ENCODE results near the gene CD68. TPM values are rescaled to one million over a fixed set of nuclear protein-coding genes. Genes with fewer than 3 reads are reported as not detected.
A peak's percentile ranks its signal among the peaks of the same experiment; 100 is the strongest.
"Not testable (repeated sequence)": the region's sequence is repeated elsewhere in the genome, so short reads cannot be mapped to it uniquely, and the experiment has no call there.

CD68 gene
- total RNA-seq, 2 donors from 2014 or later = 4.3 to 14.8 TPM

DNA sequence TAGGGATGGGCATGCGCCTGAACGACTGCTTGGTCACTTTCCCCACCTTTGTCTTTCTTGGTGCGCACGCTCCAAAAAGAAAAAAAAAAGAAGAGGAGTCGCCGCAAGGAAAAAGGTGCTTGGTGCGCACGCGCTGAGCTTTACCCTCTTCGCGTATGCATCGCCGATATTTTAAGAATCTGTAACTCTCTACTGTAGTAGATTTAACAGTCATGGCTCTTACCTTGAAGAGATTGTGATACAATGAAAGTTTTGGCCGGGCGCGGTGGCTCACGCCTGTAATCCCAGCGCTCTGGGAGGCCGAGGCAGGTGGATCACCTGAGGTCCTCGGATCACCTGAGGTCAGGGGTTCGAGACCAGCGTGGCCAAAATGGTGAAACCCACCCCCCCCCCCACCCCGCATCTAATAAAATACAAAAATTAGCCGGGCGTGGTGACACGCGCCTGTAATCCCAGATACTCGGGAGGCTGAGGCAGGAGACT is 35.9 kb downstream of the CD68 start:
- Histone ChIP-seq H3K4me1 (peaks cover 34% of the 10 kb centered on the region), H3K9me3 (no peaks in the 10 kb centered on the region), H3K27me3 (no peaks in the 10 kb centered on the region), H3K36me3 (replicated peaks in 1 of 2; ENCODE audit: insufficient read depth in 1 of 2, low read depth in 2 of 2) (no peaks in the 10 kb centered on the region), H3K27ac (peak overlapping the region; percentile 87 to 95 (median 92)), H3K4me3 (peak overlapping the region in 1 of 2 donors; percentile 14)
- peak in 1 of 3 donors; percentile 28 for TF ChIP-seq POLR2A (IDR thresholded peaks at IDR 0.05)
- TF ChIP-seq, protein P1, sequence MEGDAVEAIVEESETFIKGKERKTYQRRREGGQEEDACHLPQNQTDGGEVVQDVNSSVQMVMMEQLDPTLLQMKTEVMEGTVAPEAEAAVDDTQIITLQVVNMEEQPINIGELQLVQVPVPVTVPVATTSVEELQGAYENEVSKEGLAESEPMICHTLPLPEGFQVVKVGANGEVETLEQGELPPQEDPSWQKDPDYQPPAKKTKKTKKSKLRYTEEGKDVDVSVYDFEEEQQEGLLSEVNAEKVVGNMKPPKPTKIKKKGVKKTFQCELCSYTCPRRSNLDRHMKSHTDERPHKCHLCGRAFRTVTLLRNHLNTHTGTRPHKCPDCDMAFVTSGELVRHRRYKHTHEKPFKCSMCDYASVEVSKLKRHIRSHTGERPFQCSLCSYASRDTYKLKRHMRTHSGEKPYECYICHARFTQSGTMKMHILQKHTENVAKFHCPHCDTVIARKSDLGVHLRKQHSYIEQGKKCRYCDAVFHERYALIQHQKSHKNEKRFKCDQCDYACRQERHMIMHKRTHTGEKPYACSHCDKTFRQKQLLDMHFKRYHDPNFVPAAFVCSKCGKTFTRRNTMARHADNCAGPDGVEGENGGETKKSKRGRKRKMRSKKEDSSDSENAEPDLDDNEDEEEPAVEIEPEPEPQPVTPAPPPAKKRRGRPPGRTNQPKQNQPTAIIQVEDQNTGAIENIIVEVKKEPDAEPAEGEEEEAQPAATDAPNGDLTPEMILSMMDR (IDR thresholded peaks at IDR 0.05) = no peak
- 4 to 5% methylated on average over 27 of the region's 28 CpGs for WGBS, 2 donors
- no peak for DNase-seq
- ATAC-seq = no peak
- intact Hi-C loops (cut with DNase I) = no loop called here

DNA sequence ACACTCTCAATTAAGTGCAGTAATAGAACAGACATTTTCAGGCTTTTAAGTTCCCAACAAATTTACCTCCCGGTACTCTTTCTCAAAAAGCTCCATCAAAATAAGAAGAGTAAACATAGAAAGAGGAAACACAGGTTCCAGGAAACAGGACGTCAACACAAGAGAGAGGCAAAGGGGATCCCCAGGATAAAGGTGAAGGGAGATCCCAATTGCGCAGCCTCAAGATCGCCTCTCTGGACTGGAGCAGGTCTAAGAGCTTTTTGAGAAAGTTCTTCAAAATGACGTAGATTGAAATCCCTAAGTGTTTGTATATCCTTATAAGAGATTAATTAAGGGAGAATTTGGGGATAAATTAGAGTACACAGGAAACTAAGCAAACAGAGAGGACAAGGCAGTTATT is 39.2 kb downstream of the CD68 start:
- no peaks in the 10 kb centered on the region for H3K27me3 ChIP-seq
- no peak for TF ChIP-seq POLR2A (IDR thresholded peaks at IDR 0.05)
- TF ChIP-seq, protein P1 (IDR thresholded peaks at IDR 0.05) = no peak
- ATAC-seq (no peak), DNase-seq (no peak)
- no peak overlapping the region for H3K4me3 ChIP-seq
- H3K27ac ChIP-seq = no peak overlapping the region
- H3K4me1 ChIP-seq = peaks cover 4% of the 10 kb centered on the region
- intact Hi-C loops (cut with DNase I) = no loop called here
- 70 to 72% methylated on average over 5 of the region's 5 CpGs for WGBS, 2 donors
- H3K9me3 ChIP-seq = no peaks in the 10 kb centered on the region
- no peaks in the 10 kb centered on the region for H3K36me3 ChIP-seq (replicated peaks in 1 of 2; ENCODE audit: insufficient read depth in 1 of 2, low read depth in 2 of 2)

DNA sequence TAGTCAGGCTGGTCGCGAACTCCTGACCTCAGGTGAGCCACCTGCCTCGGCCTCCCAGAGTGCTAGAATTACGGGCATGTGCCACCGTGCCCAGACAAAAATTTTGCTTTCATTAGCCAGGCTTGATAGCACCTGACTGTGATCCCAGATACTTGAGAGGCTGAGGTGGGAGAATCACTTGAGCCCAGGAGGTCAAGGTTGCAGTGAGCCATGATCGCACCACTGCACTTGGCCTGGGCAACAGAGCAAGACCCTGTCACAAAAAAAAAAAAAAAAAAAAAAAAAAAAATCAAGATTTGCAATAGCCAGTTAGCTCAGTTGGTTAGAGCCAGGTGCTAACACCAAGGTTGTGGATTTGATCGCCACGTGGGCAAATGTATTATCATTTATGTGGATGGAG is 41.4 kb downstream of the CD68 start:
- Histone ChIP-seq H3K4me1 (peaks cover 3% of the 10 kb centered on the region), H3K9me3 (no peaks in the 10 kb centered on the region), H3K27me3 (no peaks in the 10 kb centered on the region), H3K4me3 (no peak overlapping the region), H3K27ac (no peak overlapping the region), H3K36me3 (replicated peaks in 1 of 2; ENCODE audit: insufficient read depth in 1 of 2, low read depth in 2 of 2) (no peaks in the 10 kb centered on the region)
- ATAC-seq = no peak
- TF ChIP-seq, protein P1 (IDR thresholded peaks at IDR 0.05) = no peak
- TF ChIP-seq POLR2A (IDR thresholded peaks at IDR 0.05) = no peak
- 87 to 88% methylated on average over 6 to 8 of the region's 8 CpGs for WGBS, 2 donors
- intact Hi-C loops (cut with DNase I) = no loop called here
- DNase-seq = no peak

DNA sequence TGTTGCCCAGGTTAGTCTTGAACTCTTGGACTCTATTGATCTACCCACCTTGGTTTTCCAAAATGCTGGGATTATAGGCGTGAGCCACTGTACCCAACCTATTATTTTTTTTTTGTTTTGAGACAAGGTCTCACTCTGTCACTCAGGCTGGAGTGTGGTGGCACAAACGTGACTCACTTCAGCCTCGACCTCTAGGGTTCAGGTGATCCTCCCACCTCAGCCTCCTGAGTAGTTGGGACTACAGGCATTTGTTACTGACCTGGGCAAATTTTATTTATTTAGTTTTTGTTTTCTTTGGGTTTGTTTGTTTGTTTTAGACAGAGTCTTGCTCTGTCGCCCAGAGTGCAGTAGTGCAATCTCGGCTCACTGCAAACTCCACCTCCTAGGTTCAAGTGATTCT is 44.2 kb downstream of the CD68 start:
- Histone ChIP-seq H3K9me3 (no peaks in the 10 kb centered on the region), H3K36me3 (replicated peaks in 1 of 2; ENCODE audit: insufficient read depth in 1 of 2, low read depth in 2 of 2) (no peaks in the 10 kb centered on the region), H3K27ac (no peak overlapping the region), H3K4me1 (peaks cover 13% of the 10 kb centered on the region), H3K27me3 (no peaks in the 10 kb centered on the region), H3K4me3 (no peak overlapping the region)
- ATAC-seq (no peak), DNase-seq (no peak)
- 77 to 86% methylated on average over 5 of the region's 5 CpGs for WGBS, 2 donors
- intact Hi-C loops (cut with DNase I) = no loop called here
- TF ChIP-seq POLR2A (IDR thresholded peaks at IDR 0.05) = no peak
- TF ChIP-seq, protein P1 (IDR thresholded peaks at IDR 0.05) = no peak

DNA sequence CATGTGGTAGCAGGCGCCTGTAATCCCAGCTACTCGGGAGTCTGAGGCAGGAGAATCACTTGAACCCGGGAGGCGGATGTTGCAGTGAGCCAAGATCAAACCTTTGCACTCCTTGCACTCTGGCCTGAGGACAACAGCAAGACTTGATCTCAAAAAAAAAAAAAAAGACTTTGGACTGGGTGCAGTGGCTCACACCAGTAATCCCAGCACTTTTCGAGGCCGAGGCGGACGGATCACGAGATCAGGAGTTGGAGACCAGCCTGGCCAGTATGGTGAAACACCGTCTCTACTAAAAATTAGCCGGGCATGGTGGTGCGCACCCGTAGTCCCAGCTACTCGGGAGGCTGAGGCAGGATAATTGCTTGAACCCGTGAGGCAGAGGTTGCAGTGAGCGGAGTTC is 46.3 kb downstream of the CD68 start:
- H3K4me3 ChIP-seq; intact Hi-C loops (cut with DNase I); H3K36me3 ChIP-seq (replicated peaks in 1 of 2; ENCODE audit: insufficient read depth in 1 of 2, low read depth in 2 of 2); H3K27me3 ChIP-seq; DNase-seq; H3K9me3 ChIP-seq; ATAC-seq: not testable (repeated sequence)
- 93 to 95% methylated on average over 14 to 15 of the region's 16 CpGs for WGBS, 2 donors
- peaks cover 13% of the 10 kb centered on the region for H3K4me1 ChIP-seq
- H3K27ac ChIP-seq = peak overlapping the region in 1 of 4 donors; percentile 96
